ENCODE data around the gene RGL1.

DNA sequence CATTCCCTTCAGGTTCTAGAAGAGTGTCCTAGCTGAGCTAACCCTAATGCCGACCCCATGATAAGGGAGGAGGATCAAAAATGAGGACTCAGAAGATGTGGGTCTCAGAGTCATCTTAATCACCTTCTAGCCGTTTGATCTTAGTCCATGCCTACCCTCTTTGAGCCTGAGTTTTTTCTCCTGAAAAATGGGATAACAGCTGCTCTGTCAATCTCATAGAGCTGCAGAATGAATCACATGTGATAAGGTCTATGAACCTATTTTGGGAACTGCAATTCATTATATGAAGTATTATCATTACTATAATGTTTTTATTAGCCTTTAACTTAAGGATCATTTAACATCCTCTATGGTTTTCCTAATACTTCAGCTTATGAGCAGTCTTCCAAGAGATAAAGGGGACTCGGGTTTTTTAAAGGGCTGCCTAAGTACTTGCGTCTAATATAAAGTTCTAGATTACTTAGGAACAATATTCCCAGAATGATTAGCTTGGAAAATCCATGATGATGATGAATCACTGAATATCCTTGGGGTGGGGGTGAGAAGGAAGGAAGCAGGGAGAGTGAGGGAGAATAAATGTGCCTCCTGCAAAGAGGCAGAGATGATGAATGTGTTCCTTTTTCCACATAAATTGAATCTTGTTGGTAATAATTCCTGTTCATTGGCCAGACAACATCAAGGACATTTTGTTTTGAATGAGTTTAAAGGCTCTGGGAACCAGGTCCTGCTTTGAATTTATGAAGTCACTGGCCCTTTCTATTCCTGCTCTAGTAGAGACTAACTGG is 165.8 kb downstream of the RGL1 start:
- TF ChIP-seq POLR2A (IDR thresholded peaks at IDR 0.05; ENCODE audit: low read depth, low read length), result no peak
- no peak for TF ChIP-seq POLR2AphosphoS5 (IDR thresholded peaks at IDR 0.05; ENCODE audit: low read depth, low read length)
- no peak for TF ChIP-seq TAF1 (IDR thresholded peaks at IDR 0.05; ENCODE audit: borderline replicate concordance, low read depth, low read length)
